ENCODE measurements around the gene PRKRA. TPM values are rescaled to one million over a fixed set of nuclear protein-coding genes. Genes with fewer than 3 reads are reported as not detected.
"Not testable (repeated sequence)": the region's sequence is repeated elsewhere in the genome, so short reads cannot be mapped to it uniquely, and the experiment has no call there.

PRKRA gene
- total RNA-seq, 1 donor from 2014 or later: 70.3 TPM

GRCh38 chr2:178413472-178414265 is 37.3 kb downstream of the PRKRA start:
- H3K4me3 Mint-ChIP-seq: peak overlapping the region; percentile 84
- no peak for TF ChIP-seq CTCF (IDR thresholded peaks at IDR 0.05; ENCODE audit: unreplicated experiment)
- DNase-seq (ENCODE audit: low spot score in 2 of 2, unreplicated experiment in 2 of 2): peak; percentile 46 to 73
- peaks cover 16% of the 10 kb centered on the region for H3K4me1 Mint-ChIP-seq
- no peaks in the 10 kb centered on the region for H3K36me3 Mint-ChIP-seq
- no peaks in the 10 kb centered on the region for H3K9me3 Mint-ChIP-seq
- no peaks in the 10 kb centered on the region for H3K27me3 Mint-ChIP-seq (ENCODE audit: low read depth)
- peak overlapping the region; percentile 91 for H3K27ac Mint-ChIP-seq

GRCh38 chr2:178412453-178412852 is 38.5 kb downstream of the PRKRA start:
- DNase-seq (ENCODE audit: low spot score in 2 of 2, unreplicated experiment in 2 of 2); H3K4me3 Mint-ChIP-seq; H3K27me3 Mint-ChIP-seq (ENCODE audit: low read depth); H3K9me3 Mint-ChIP-seq; H3K27ac Mint-ChIP-seq; H3K36me3 Mint-ChIP-seq: not testable (repeated sequence)
- peaks cover 16% of the 10 kb centered on the region for H3K4me1 Mint-ChIP-seq

- no peaks in the 10 kb centered on the region for H3K9me3 Mint-ChIP-seq
- peak overlapping the region; percentile 32 for H3K4me3 Mint-ChIP-seq
- H3K36me3 Mint-ChIP-seq: no peaks in the 10 kb centered on the region
- H3K4me1 Mint-ChIP-seq: peaks cover 16% of the 10 kb centered on the region
- H3K27ac Mint-ChIP-seq: no peak overlapping the region
- H3K27me3 Mint-ChIP-seq (ENCODE audit: low read depth): no peaks in the 10 kb centered on the region
- no peak for TF ChIP-seq CTCF (IDR thresholded peaks at IDR 0.05; ENCODE audit: unreplicated experiment)
- no peak for DNase-seq (ENCODE audit: low spot score in 2 of 2, unreplicated experiment in 2 of 2)
Observed at GRCh38 chr2:178412047-178412446, 38.9 kb downstream of the PRKRA start.

- no peak for DNase-seq (ENCODE audit: low spot score in 2 of 2, unreplicated experiment in 2 of 2)
- no peaks in the 10 kb centered on the region for H3K36me3 Mint-ChIP-seq
- H3K27ac Mint-ChIP-seq: no peak overlapping the region
- no peak overlapping the region for H3K4me3 Mint-ChIP-seq
- H3K27me3 Mint-ChIP-seq (ENCODE audit: low read depth): no peaks in the 10 kb centered on the region
- peaks cover 11% of the 10 kb centered on the region for H3K4me1 Mint-ChIP-seq
- TF ChIP-seq CTCF (IDR thresholded peaks at IDR 0.05; ENCODE audit: unreplicated experiment): no peak
- no peaks in the 10 kb centered on the region for H3K9me3 Mint-ChIP-seq
Observed at GRCh38 chr2:178409261-178409660, 41.7 kb downstream of the PRKRA start.

- Mint-ChIP-seq H3K36me3 (no peaks in the 10 kb centered on the region), H3K4me1 (peaks cover 14% of the 10 kb centered on the region), H3K27me3 (ENCODE audit: low read depth) (no peaks in the 10 kb centered on the region), H3K9me3 (no peaks in the 10 kb centered on the region), H3K27ac (no peak overlapping the region), H3K4me3 (no peak overlapping the region)
- no peak for TF ChIP-seq CTCF (IDR thresholded peaks at IDR 0.05; ENCODE audit: unreplicated experiment)
- DNase-seq (ENCODE audit: low spot score in 2 of 2, unreplicated experiment in 2 of 2): no peak
Observed at GRCh38 chr2:178404368-178404767, 46.6 kb downstream of the PRKRA start.

GRCh38 chr2:178403671-178404306 is 47.2 kb downstream of the PRKRA start:
- Mint-ChIP-seq H3K27me3 (ENCODE audit: low read depth) (no peaks in the 10 kb centered on the region), H3K4me3 (no peak overlapping the region), H3K27ac (no peak overlapping the region), H3K4me1 (peaks cover 14% of the 10 kb centered on the region), H3K36me3 (no peaks in the 10 kb centered on the region), H3K9me3 (no peaks in the 10 kb centered on the region)
- no peak for DNase-seq (ENCODE audit: low spot score in 2 of 2, unreplicated experiment in 2 of 2)
- no peak for TF ChIP-seq CTCF (IDR thresholded peaks at IDR 0.05; ENCODE audit: unreplicated experiment)
